HepG2 (cell line): Measurements from ENCODE around the gene FBXO48. TPM values are rescaled to one million over a fixed set of nuclear protein-coding genes. Genes with fewer than 3 reads are reported as not detected.

Experiments
- ATAC-seq: fragments of 200-7000 bp; cut with Tn5 transposase; 3 replicates; pipeline ENCODE4 v1.9.1; 2020; ENCODE audit warnings: mild to moderate bottlenecking, moderate library complexity
- BruUV-seq: library from RNA; stranded (reverse); fragments of 400-500 nt; replicated peaks from 2 replicates; lab custom pipeline; 2021; lab: Mats Ljungman, UMichigan
- CTCF ChIA-PET: fragments of 300-600 bp; formaldehyde crosslinking; extraction: SDS; loops from one replicate; lab custom pipeline; 2021; ENCODE audit warnings: low total read pairs, inconsistent platforms, low intra/inter-chr PET ratio; lab: Yijun Ruan, JAX
- POLR2A ChIA-PET: fragments of 350-600 bp; sonication (Branson Sonifier 250); formaldehyde crosslinking; loops from one replicate; lab custom pipeline; 2020; ENCODE audit warnings: antibody characterized with exemption, inconsistent platforms; lab: Yijun Ruan, JAX
- DNase-seq: peaks from one replicate; pipeline ENCODE4 v3.0.0-alpha.2; 2015; ENCODE audit warnings: low spot score
- FAIRE-seq: peaks from 3 replicates; lab custom pipeline; 2011; peaks lifted over from hg19 to GRCh38; lab: Jason Lieb, UNC
- H2AFZ ChIP-seq: one replicate; pipeline ENCODE4 v1.6.1; 2011; ENCODE audit warnings: low read length, inconsistent platforms
- H3K27ac ChIP-seq: fragments of 300-600 bp; 3 replicates; pipeline ENCODE4 v1.8.0; 2011; ENCODE audit warnings: mixed run types, mild to moderate bottlenecking, mixed read lengths, low read length, inconsistent platforms; ENCODE audit not compliant: insufficient read depth; ENCODE audit errors: extremely low read length
- H3K27me3 ChIP-seq, 2 experiments: fragments of 200-600 bp in 1 of 2; 2 replicates in 1 of 2; 3 replicates in 1 of 2; pipeline versions ENCODE4 v1.6.0 to v1.8.0; 2011; ENCODE audit warnings: low read length in 2 of 2, mild to moderate bottlenecking in 2 of 2, moderate library complexity in 2 of 2, inconsistent platforms in 1 of 2; ENCODE audit not compliant: insufficient read depth in 2 of 2, control insufficient read depth in 1 of 2
- H3K36me3 ChIP-seq, 2 experiments: fragments of 200-600 bp in 1 of 2; replicated peaks in 1 of 2; 2 replicates in 1 of 2; 3 replicates in 1 of 2; pipeline versions ENCODE4 v1.5.1 to v1.8.0; 2011; ENCODE audit warnings: low read length in 2 of 2, inconsistent platforms in 1 of 2; ENCODE audit not compliant: insufficient read depth in 2 of 2, control insufficient read depth in 1 of 2
- H3K4me1 ChIP-seq: 2 replicates; pipeline ENCODE4 v1.5.1; 2012; ENCODE audit warnings: low read length, inconsistent platforms; ENCODE audit not compliant: insufficient read depth
- H3K4me2 ChIP-seq: 2 replicates; pipeline ENCODE4 v1.6.0; 2011; ENCODE audit warnings: low read depth, low read length, inconsistent platforms
- H3K4me3 ChIP-seq, 3 experiments: fragments of 200-600 bp in 1 of 3; sonication (generic), shearing (Covaris generic) in 1 of 3; replicated peaks in 1 of 3; 2 replicates each; pipeline ENCODE4 v1.5.1; 2011 to 2016; ENCODE audit warnings: low read length in 3 of 3, inconsistent platforms in 2 of 3, low read depth in 2 of 3, mild to moderate bottlenecking in 2 of 3, control low read depth in 1 of 3, mixed read lengths in 1 of 3; ENCODE audit not compliant: insufficient read depth in 1 of 3
- H3K79me2 ChIP-seq: one replicate; pipeline ENCODE4 v1.6.1; 2011; ENCODE audit warnings: low read length, inconsistent platforms; ENCODE audit not compliant: insufficient read depth
- H3K9ac ChIP-seq: 2 replicates; pipeline ENCODE4 v1.6.0; 2011; ENCODE audit warnings: mild to moderate bottlenecking, low read depth, low read length, inconsistent platforms; ENCODE audit not compliant: insufficient read depth
- H3K9me3 ChIP-seq: 2 replicates; pipeline ENCODE4 v1.5.1; 2012; ENCODE audit warnings: mild to moderate bottlenecking, low read length
- H4K20me1 ChIP-seq: 2 replicates; pipeline ENCODE4 v1.6.0; 2011; ENCODE audit warnings: inconsistent platforms, mild to moderate bottlenecking, low read length, moderate library complexity; ENCODE audit not compliant: insufficient read depth
- ARNTL ChIP-seq: sonication (generic); formaldehyde crosslinking; IDR thresholded peaks from 2 replicates; pipeline ENCODE4 v1.4.0; 2020; ENCODE audit warnings: mild to moderate bottlenecking, missing genetic modification reagents
- CREB1 ChIP-seq, 2 experiments: fragments of 450-650 bp in 1 of 2; IDR thresholded peaks; 2 replicates each; pipeline ENCODE4 v1.6.1; 2016 to 2017; ENCODE audit warnings: control low read depth in 1 of 2, mild to moderate bottlenecking in 1 of 2, missing compliant biosample characterization in 1 of 2, missing genetic modification characterization in 1 of 2
- MAFK ChIP-seq, 2 experiments: IDR thresholded peaks in 1 of 2; conservative IDR thresholded peaks in 1 of 2; 2 replicates each; pipeline ENCODE4 v1.6.1; 2011; ENCODE audit warnings: improper control_type of control experiment in 2 of 2, low read length in 2 of 2
- PPARG ChIP-seq: conservative IDR thresholded peaks from 2 replicates; pipeline ENCODE4 v1.6.1; 2016; ENCODE audit warnings: missing biosample characterization, missing genetic modification reagents
- ZNF280B ChIP-seq: sonication (generic); formaldehyde crosslinking; IDR thresholded peaks from 2 replicates; pipeline ENCODE4 v1.5.0; 2020; ENCODE audit warnings: missing genetic modification reagents, mild to moderate bottlenecking, borderline replicate concordance
- ZNF460 ChIP-seq: sonication (generic); formaldehyde crosslinking; IDR thresholded peaks from 2 replicates; pipeline ENCODE4 v1.5.1; 2020; ENCODE audit warnings: missing genetic modification reagents, mild to moderate bottlenecking, borderline replicate concordance
- WGBS: methylation state at CpG from one replicate; pipeline ENCODE4 v1.1.6; 2017; ENCODE audit warnings: low lambda C conversion rate; 5-methylcytosine and 5-hydroxymethylcytosine counted together
- in situ Hi-C: cut with HindIII; loops from 2 replicates; pipeline ENCODE4 v1.10.0; 2017; ENCODE audit warnings: low pct_unique_long_range_greater_than_20kb; ENCODE audit not compliant: extremely low pct_ligation_motif_present
- intact Hi-C: fragments of 100-400 bp; cut with micrococcal nuclease; formaldehyde crosslinking; loops from one replicate; pipeline ENCODE4 v1.10.0; 2022; ENCODE audit not compliant: unreplicated experiment
- polyA plus RNA-seq, 8 experiments: library from polyadenylated mRNA; depleted of rRNA in 3 of 8; stranded (reverse) in 7 of 8; unstranded in 1 of 8; fragments of >200 nt; fragmentation: Illumina TruSeq in 4 of 8; extraction: Trizol in 4 of 8; gene quantifications; 2 replicates each; pipeline versions ENCODE4 v1.2.1 to v1.2.3, GENCODE V29; 2011 to 2016; ENCODE audit warnings: low read depth in 4 of 8, missing spikeins in 1 of 8, mixed read lengths in 1 of 8; ENCODE audit not compliant: insufficient read depth in 1 of 8
- total RNA-seq, 5 experiments: library from RNA; depleted of rRNA; stranded (reverse); fragments of >200 nt; fragmentation: Illumina TruSeq; extraction: Trizol; gene quantifications; 2 replicates each; pipeline ENCODE4 v1.2.3, GENCODE V29; 2016; ENCODE audit warnings: low read depth in 1 of 5
- TF ChIP-seq, protein P1 (sequence below): sonication (generic); formaldehyde crosslinking; IDR thresholded peaks from 2 replicates; pipeline ENCODE4 v1.4.0; 2020; ENCODE audit warnings: mild to moderate bottlenecking, missing genetic modification reagents

FBXO48 gene
- total and polyA plus RNA-seq, 2 of the 13 experiments (the other 11 are each of a cell fraction or from before 2014, with no cell fraction given): 0.42 to 1.1 TPM

GRCh38 chr2:68452158-68452900, 14.8 kb downstream of the FBXO48 start:
- CTCF ChIA-PET: no interaction called here
- no peak overlapping the region for H3K9ac ChIP-seq

More at GRCh38 chr2:68452158-68452900, 14.8 kb downstream of the FBXO48 start:
- Histone ChIP-seq H3K4me1 (no peaks in the 10 kb centered on the region), H3K27me3 (peaks cover 0 to 2% of the 10 kb centered on the region in 2 experiments; a peak in 2 of 5 replicates), H4K20me1 (no peaks in the 10 kb centered on the region; the same call in 1 of the 2 replicates), H2AFZ (no peak overlapping the region), H3K4me2 (no peak overlapping the region), H3K27ac (no peak overlapping the region), H3K36me3 (no peaks in the 10 kb centered on the region), H3K4me3 (no peak overlapping the region), H3K79me2 (no peaks in the 10 kb centered on the region), H3K9me3 (no peaks in the 10 kb centered on the region)
- FAIRE-seq (no peak), DNase-seq (no peak), ATAC-seq (no peak)
- intact Hi-C loops: no loop called here
- BruUV-seq: no TSS peak
- in situ Hi-C loops: no loop called here
- WGBS: 40% methylated on average over 5 of the region's 5 CpGs
- TF ChIP-seq ARNTL (CRISPR knock-in tag): no peak
- TF ChIP-seq, protein P1, sequence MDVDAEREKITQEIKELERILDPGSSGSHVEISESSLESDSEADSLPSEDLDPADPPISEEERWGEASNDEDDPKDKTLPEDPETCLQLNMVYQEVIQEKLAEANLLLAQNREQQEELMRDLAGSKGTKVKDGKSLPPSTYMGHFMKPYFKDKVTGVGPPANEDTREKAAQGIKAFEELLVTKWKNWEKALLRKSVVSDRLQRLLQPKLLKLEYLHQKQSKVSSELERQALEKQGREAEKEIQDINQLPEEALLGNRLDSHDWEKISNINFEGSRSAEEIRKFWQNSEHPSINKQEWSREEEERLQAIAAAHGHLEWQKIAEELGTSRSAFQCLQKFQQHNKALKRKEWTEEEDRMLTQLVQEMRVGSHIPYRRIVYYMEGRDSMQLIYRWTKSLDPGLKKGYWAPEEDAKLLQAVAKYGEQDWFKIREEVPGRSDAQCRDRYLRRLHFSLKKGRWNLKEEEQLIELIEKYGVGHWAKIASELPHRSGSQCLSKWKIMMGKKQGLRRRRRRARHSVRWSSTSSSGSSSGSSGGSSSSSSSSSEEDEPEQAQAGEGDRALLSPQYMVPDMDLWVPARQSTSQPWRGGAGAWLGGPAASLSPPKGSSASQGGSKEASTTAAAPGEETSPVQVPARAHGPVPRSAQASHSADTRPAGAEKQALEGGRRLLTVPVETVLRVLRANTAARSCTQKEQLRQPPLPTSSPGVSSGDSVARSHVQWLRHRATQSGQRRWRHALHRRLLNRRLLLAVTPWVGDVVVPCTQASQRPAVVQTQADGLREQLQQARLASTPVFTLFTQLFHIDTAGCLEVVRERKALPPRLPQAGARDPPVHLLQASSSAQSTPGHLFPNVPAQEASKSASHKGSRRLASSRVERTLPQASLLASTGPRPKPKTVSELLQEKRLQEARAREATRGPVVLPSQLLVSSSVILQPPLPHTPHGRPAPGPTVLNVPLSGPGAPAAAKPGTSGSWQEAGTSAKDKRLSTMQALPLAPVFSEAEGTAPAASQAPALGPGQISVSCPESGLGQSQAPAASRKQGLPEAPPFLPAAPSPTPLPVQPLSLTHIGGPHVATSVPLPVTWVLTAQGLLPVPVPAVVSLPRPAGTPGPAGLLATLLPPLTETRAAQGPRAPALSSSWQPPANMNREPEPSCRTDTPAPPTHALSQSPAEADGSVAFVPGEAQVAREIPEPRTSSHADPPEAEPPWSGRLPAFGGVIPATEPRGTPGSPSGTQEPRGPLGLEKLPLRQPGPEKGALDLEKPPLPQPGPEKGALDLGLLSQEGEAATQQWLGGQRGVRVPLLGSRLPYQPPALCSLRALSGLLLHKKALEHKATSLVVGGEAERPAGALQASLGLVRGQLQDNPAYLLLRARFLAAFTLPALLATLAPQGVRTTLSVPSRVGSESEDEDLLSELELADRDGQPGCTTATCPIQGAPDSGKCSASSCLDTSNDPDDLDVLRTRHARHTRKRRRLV: no peak
- no peak for TF ChIP-seq ZNF460
- 0 out of 4 replicates have a peak, but pooled peaks of 1 of the 2 experiments have one; percentile 20 for TF ChIP-seq MAFK (conservative IDR thresholded peaks at IDR 0.05 in 1 of 2, IDR thresholded peaks at IDR 0.05 in 1 of 2; ENCODE audit: low read length in 2 of 2)
- no peak for TF ChIP-seq CREB1 (IDR thresholded peaks at IDR 0.05)
- TF ChIP-seq CREB1 (CRISPR knock-in tag; IDR thresholded peaks at IDR 0.05): no peak
- TF ChIP-seq PPARG (CRISPR knock-in tag): no peak
- no peak for TF ChIP-seq ZNF280B (CRISPR knock-in tag)
- POLR2A ChIA-PET: no interaction called here
